Measurements from ENCODE around the gene MYO19. TPM values are rescaled to one million over a fixed set of nuclear protein-coding genes. Genes with fewer than 3 reads are reported as not detected.
A peak's percentile ranks its signal among the peaks of the same experiment; 100 is the strongest.

Gene MYO19
- total and polyA plus RNA-seq, 4 donors = 8.7 to 47.2 (median 20.8) TPM

- Histone ChIP-seq H3K4me3 (ENCODE audit: low read depth in 1 of 3, low read length in 3 of 3) (peak within 1 kb of the TSS; percentile 73 to 88 (median 84)), H3K27me3 (ENCODE audit: control insufficient read depth in 4 of 4, insufficient read depth in 4 of 4, low read length in 3 of 4) (no peaks in the 10 kb centered on the region), H3K4me1 (ENCODE audit: control insufficient read depth in 4 of 4, insufficient read depth in 4 of 4, low read length in 3 of 4) (peaks cover 9 to 35% (median 28%) of the 10 kb centered on the region in 4 donors), H3K9me3 (ENCODE audit: control insufficient read depth in 4 of 4, low read length in 3 of 4) (no peaks in the 10 kb centered on the region), H3K36me3 (ENCODE audit: control insufficient read depth in 4 of 4, insufficient read depth in 3 of 4, low read depth in 1 of 4, low read length in 3 of 4) (no peaks in the 10 kb centered on the region), H3K27ac (ENCODE audit: low read depth in 1 of 2, low read length in 2 of 2) (peak within 1 kb of the TSS; percentile 42 to 53), H3K9ac (ENCODE audit: low read depth in 1 of 2, low read length in 2 of 2) (peak within 1 kb of the TSS; percentile 56 to 75)
- 1% methylated on average over 73 of the region's 73 CpGs for WGBS
- TF ChIP-seq ZBTB33 (IDR thresholded peaks at IDR 0.05) (peak; percentile 62), JUND (IDR thresholded peaks at IDR 0.05) (no peak), NR2F2 (IDR thresholded peaks at IDR 0.05) (no peak), EGR1 (IDR thresholded peaks at IDR 0.05; ENCODE audit: low read depth in 2 of 2) (peak; percentile 23 to 92), GABPA (IDR thresholded peaks at IDR 0.05 in 1 of 2, conservative IDR thresholded peaks at IDR 0.05 in 1 of 2) (peak in 1 of 2 donors; percentile 85), HNF4A (conservative IDR thresholded peaks at IDR 0.05) (peak in 1 of 2 donors; percentile 23), YY1 (IDR thresholded peaks at IDR 0.05) (peak; percentile 96), SP1 (IDR thresholded peaks at IDR 0.05) (peak; percentile 81), HNF4G (IDR thresholded peaks at IDR 0.05) (no peak), FOXA2 (IDR thresholded peaks at IDR 0.05) (no peak), RAD21 (IDR thresholded peaks at IDR 0.05) (peak in 1 of 2 donors; percentile 13), ATF3 (IDR thresholded peaks at IDR 0.05) (no peak), RXRA (IDR thresholded peaks at IDR 0.05) (peak; percentile 24 to 29), FOXA1 (IDR thresholded peaks at IDR 0.05) (no peak), TAF1 (conservative IDR thresholded peaks at IDR 0.05) (no peak)
- TF ChIP-seq, protein P1, sequence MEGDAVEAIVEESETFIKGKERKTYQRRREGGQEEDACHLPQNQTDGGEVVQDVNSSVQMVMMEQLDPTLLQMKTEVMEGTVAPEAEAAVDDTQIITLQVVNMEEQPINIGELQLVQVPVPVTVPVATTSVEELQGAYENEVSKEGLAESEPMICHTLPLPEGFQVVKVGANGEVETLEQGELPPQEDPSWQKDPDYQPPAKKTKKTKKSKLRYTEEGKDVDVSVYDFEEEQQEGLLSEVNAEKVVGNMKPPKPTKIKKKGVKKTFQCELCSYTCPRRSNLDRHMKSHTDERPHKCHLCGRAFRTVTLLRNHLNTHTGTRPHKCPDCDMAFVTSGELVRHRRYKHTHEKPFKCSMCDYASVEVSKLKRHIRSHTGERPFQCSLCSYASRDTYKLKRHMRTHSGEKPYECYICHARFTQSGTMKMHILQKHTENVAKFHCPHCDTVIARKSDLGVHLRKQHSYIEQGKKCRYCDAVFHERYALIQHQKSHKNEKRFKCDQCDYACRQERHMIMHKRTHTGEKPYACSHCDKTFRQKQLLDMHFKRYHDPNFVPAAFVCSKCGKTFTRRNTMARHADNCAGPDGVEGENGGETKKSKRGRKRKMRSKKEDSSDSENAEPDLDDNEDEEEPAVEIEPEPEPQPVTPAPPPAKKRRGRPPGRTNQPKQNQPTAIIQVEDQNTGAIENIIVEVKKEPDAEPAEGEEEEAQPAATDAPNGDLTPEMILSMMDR (IDR thresholded peaks at IDR 0.05; ENCODE audit: low read depth, low read length, missing input control) = no peak
- TF ChIP-seq, protein P2, sequence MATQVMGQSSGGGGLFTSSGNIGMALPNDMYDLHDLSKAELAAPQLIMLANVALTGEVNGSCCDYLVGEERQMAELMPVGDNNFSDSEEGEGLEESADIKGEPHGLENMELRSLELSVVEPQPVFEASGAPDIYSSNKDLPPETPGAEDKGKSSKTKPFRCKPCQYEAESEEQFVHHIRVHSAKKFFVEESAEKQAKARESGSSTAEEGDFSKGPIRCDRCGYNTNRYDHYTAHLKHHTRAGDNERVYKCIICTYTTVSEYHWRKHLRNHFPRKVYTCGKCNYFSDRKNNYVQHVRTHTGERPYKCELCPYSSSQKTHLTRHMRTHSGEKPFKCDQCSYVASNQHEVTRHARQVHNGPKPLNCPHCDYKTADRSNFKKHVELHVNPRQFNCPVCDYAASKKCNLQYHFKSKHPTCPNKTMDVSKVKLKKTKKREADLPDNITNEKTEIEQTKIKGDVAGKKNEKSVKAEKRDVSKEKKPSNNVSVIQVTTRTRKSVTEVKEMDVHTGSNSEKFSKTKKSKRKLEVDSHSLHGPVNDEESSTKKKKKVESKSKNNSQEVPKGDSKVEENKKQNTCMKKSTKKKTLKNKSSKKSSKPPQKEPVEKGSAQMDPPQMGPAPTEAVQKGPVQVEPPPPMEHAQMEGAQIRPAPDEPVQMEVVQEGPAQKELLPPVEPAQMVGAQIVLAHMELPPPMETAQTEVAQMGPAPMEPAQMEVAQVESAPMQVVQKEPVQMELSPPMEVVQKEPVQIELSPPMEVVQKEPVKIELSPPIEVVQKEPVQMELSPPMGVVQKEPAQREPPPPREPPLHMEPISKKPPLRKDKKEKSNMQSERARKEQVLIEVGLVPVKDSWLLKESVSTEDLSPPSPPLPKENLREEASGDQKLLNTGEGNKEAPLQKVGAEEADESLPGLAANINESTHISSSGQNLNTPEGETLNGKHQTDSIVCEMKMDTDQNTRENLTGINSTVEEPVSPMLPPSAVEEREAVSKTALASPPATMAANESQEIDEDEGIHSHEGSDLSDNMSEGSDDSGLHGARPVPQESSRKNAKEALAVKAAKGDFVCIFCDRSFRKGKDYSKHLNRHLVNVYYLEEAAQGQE (IDR thresholded peaks at IDR 0.05) = peak; percentile 80
- TF ChIP-seq, protein P3, sequence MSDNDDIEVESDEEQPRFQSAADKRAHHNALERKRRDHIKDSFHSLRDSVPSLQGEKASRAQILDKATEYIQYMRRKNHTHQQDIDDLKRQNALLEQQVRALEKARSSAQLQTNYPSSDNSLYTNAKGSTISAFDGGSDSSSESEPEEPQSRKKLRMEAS (IDR thresholded peaks at IDR 0.05) = peak; percentile 90
- peak; percentile 89 for DNase-seq (ENCODE audit: low spot score)
Observed at GRCh38 chr17:36486204-36487194, 48.2 kb downstream of the MYO19 start, which contains the start of gene ZNHIT3. Gene ZNHIT3 (plus strand): TSS chr17:36486681. CDS start chr17:36486700, 19 bp downstream.
